ENCODE measurements around the gene PRSS56.
A peak's percentile ranks its signal among the peaks of the same experiment; 100 is the strongest.

Gene PRSS56

GRCh38 chr2:232486558-232487384 lies 33.4 kb upstream of the PRSS56 start:
- DNase-seq: no peak

- DNase-seq: peak; percentile 19
Observed at GRCh38 chr2:232487385-232488096, 32.6 kb upstream of the PRSS56 start, which contains the start of gene ECEL1. Gene ECEL1 (minus strand): TSS chr2:232487834. CDS start chr2:232486653, 1,181 bp downstream.

GRCh38 chr2:232488097-232488711 lies 32.0 kb upstream of the PRSS56 start:
- DNase-seq: no peak

GRCh38 chr2:232488721-232489300 lies 31.4 kb upstream of the PRSS56 start:
- DNase-seq: no peak

GRCh38 chr2:232489516-232490220 lies 30.5 kb upstream of the PRSS56 start:
- DNase-seq: no peak

- DNase-seq: no peak
Observed at GRCh38 chr2:232490221-232491138, 29.7 kb upstream of the PRSS56 start.

GRCh38 chr2:232491139-232491780 lies 28.9 kb upstream of the PRSS56 start:
- DNase-seq: no peak

- no peak for DNase-seq
Observed at GRCh38 chr2:232492236-232492848, 27.8 kb upstream of the PRSS56 start.

- DNase-seq: no peak
Observed at GRCh38 chr2:232492963-232493700, 27.1 kb upstream of the PRSS56 start.

- DNase-seq: no peak
Observed at GRCh38 chr2:232493701-232494474, 26.3 kb upstream of the PRSS56 start.

GRCh38 chr2:232494542-232494941 lies 25.6 kb upstream of the PRSS56 start:
- no peak for DNase-seq

GRCh38 chr2:232495292-232495691 lies 24.9 kb upstream of the PRSS56 start:
- DNase-seq: no peak

GRCh38 chr2:232496501-232497270 lies 23.5 kb upstream of the PRSS56 start:
- DNase-seq: no peak

- DNase-seq: peak; percentile 9
Observed at GRCh38 chr2:232497348-232497747, 22.8 kb upstream of the PRSS56 start.

GRCh38 chr2:232498452-232498851 lies 21.7 kb upstream of the PRSS56 start:
- no peak for DNase-seq

- no peak for DNase-seq
Observed at GRCh38 chr2:232501331-232501771, 18.8 kb upstream of the PRSS56 start.

- no peak for DNase-seq
Observed at GRCh38 chr2:232501794-232502390, 18.3 kb upstream of the PRSS56 start.

GRCh38 chr2:232502511-232502910 lies 17.7 kb upstream of the PRSS56 start:
- no peak for DNase-seq
